Small intestine (tissue), 4 donors: ENCODE data around the gene LIX1. TPM values are rescaled to one million over a fixed set of nuclear protein-coding genes. Genes with fewer than 3 reads are reported as not detected.

Experiments
- polyA plus RNA-seq, 4 donors: library from polyadenylated mRNA; stranded (reverse) in 3 of 4; unstranded in 1 of 4; fragments of 200-250 nt in 3 of 4; fragments of 120-200 nt in 1 of 4; gene quantifications; one replicate each; pipeline versions ENCODE4 v1.2.1 to v1.2.3, GENCODE V29; 2013
- donor health status: healthy with polysubstance abuse.
- donor health status: Bipolar disorder and iron deficiency.
- donor health status: healthy.

The LIX1 gene
- polyA plus RNA-seq, 4 donors = 0.85 to 3.0 TPM; not detected in 2

Other genes starting within 250 kb of the LIX1 start
- 10 to 100 TPM in 1 of 4 donors, 1 to 10 TPM in 3; 1.1 to 22.2 (median 4.3) TPM for gene LNPEP, start 206.5 kb downstream of the LIX1 start, polyA plus RNA-seq
- gene RIOK2, start 40.6 kb upstream of the LIX1 start, polyA plus RNA-seq = 10 to 100 TPM in 2 of 4 donors, 1 to 10 TPM in 2; 6.9 to 33.6 (median 13.4) TPM